Skeletal muscle tissue (tissue), 4 donors: ENCODE results near the gene FAM219B. TPM values are rescaled to one million over a fixed set of nuclear protein-coding genes. Genes with fewer than 3 reads are reported as not detected.

Experiments
- H3K27ac ChIP-seq: one replicate; pipeline ENCODE4 v1.7.0; 2013; ENCODE audit warnings: mild to moderate bottlenecking, low read depth, low read length, inconsistent platforms
- H3K27me3 ChIP-seq, 3 donors: one replicate each; pipeline ENCODE4 v1.7.0; 2013; ENCODE audit warnings: low read length in 3 of 3; ENCODE audit not compliant: control insufficient read depth in 3 of 3, insufficient read depth in 3 of 3
- H3K36me3 ChIP-seq, 3 donors: one replicate each; pipeline ENCODE4 v1.7.0; 2013; ENCODE audit warnings: low read length in 3 of 3; ENCODE audit not compliant: control insufficient read depth in 3 of 3, insufficient read depth in 3 of 3
- H3K4me1 ChIP-seq, 3 donors: one replicate each; pipeline ENCODE4 v1.7.0; 2013; ENCODE audit warnings: low read length in 3 of 3, mild to moderate bottlenecking in 3 of 3; ENCODE audit not compliant: control insufficient read depth in 3 of 3, insufficient read depth in 3 of 3
- H3K4me3 ChIP-seq, 3 donors: one replicate each; pipeline ENCODE4 v1.7.0; 2013; ENCODE audit warnings: low read length in 3 of 3
- H3K9ac ChIP-seq, 3 donors: one replicate each; pipeline ENCODE4 v1.7.0; 2013; ENCODE audit warnings: low read length in 3 of 3, mild to moderate bottlenecking in 3 of 3, moderate library complexity in 2 of 3, low read depth in 1 of 3
- H3K9me3 ChIP-seq, 3 donors: one replicate each; pipeline ENCODE4 v1.7.0; 2013; ENCODE audit warnings: low read length in 3 of 3; ENCODE audit not compliant: control insufficient read depth in 3 of 3
- total RNA-seq: library from RNA; depleted of rRNA; stranded (reverse); fragments of >200 nt; gene quantifications from one replicate; pipeline ENCODE4 v1.2.3, GENCODE V29; 2014
- donor health status: Osteomylitis.

Gene FAM219B
- total RNA-seq, 1 donor from 2014 or later: 33.4 TPM

GRCh38 chr15:74885461-74885860 lies 21.2 kb downstream of the FAM219B start:
- Histone ChIP-seq H3K36me3 (no peaks in the 10 kb centered on the region), H3K4me3 (no peak overlapping the region), H3K9me3 (peaks cover 0 to 2% (median 0%) of the 10 kb centered on the region in 3 donors), H3K27me3 (no peaks in the 10 kb centered on the region), H3K27ac (no peak overlapping the region), H3K4me1 (peaks cover 13 to 18% (median 14%) of the 10 kb centered on the region in 3 donors), H3K9ac (no peak overlapping the region)

- Histone ChIP-seq H3K4me1 (peaks cover 9 to 11% (median 9%) of the 10 kb centered on the region in 3 donors), H3K9ac (no peak overlapping the region), H3K9me3 (peaks cover 0 to 2% (median 0%) of the 10 kb centered on the region in 3 donors), H3K27me3 (no peaks in the 10 kb centered on the region), H3K36me3 (no peaks in the 10 kb centered on the region), H3K27ac (no peak overlapping the region), H3K4me3 (no peak overlapping the region)
These were observed 22.0 kb downstream of the FAM219B start for GRCh38 chr15:74884428-74885223.

- Histone ChIP-seq H3K9ac (no peak overlapping the region), H3K9me3 (peaks cover 0 to 2% (median 0%) of the 10 kb centered on the region in 3 donors), H3K36me3 (no peaks in the 10 kb centered on the region), H3K27me3 (no peaks in the 10 kb centered on the region), H3K4me1 (no peaks in the 10 kb centered on the region), H3K4me3 (no peak overlapping the region), H3K27ac (no peak overlapping the region)
These were observed 24.1 kb downstream of the FAM219B start for GRCh38 chr15:74882528-74882927.

GRCh38 chr15:74878273-74878672 lies 28.4 kb downstream of the FAM219B start:
- H3K36me3 ChIP-seq: no peaks in the 10 kb centered on the region
- H3K9ac ChIP-seq: no peak overlapping the region
- H3K4me3 ChIP-seq: no peak overlapping the region
- H3K27ac ChIP-seq: no peak overlapping the region
- peaks cover 0 to 2% (median 0%) of the 10 kb centered on the region in 3 donors for H3K9me3 ChIP-seq
- no peaks in the 10 kb centered on the region for H3K27me3 ChIP-seq
- H3K4me1 ChIP-seq: peaks cover 4 to 6% (median 6%) of the 10 kb centered on the region in 3 donors

GRCh38 chr15:74873756-74874424 lies 32.8 kb downstream of the FAM219B start:
- Histone ChIP-seq H3K27me3 (no peaks in the 10 kb centered on the region), H3K36me3 (no peaks in the 10 kb centered on the region), H3K9ac (peak overlapping the region; percentile 81 to 92 (median 85)), H3K4me1 (peaks cover 37 to 42% (median 40%) of the 10 kb centered on the region in 3 donors), H3K9me3 (no peaks in the 10 kb centered on the region), H3K27ac (peak overlapping the region; percentile 37), H3K4me3 (peak overlapping the region; percentile 89 to 98 (median 95))

GRCh38 chr15:74873036-74873755 lies 33.5 kb downstream of the FAM219B start, which contains the start of gene SCAMP2:
Gene SCAMP2 (minus strand): TSS chr15:74873365. CDS start chr15:74873255, 110 bp downstream.
- Histone ChIP-seq H3K4me1 (peaks cover 43 to 47% (median 47%) of the 10 kb centered on the region in 3 donors), H3K36me3 (peaks cover 0 to 3% (median under 1%) of the 10 kb centered on the region in 3 donors), H3K4me3 (peak within 1 kb of the TSS; percentile 89 to 98 (median 95)), H3K9ac (peak within 1 kb of the TSS; percentile 86 to 92 (median 92)), H3K27ac (peak within 1 kb of the TSS; percentile 65), H3K27me3 (no peaks in the 10 kb centered on the region), H3K9me3 (no peaks in the 10 kb centered on the region)

GRCh38 chr15:74872702-74873035 lies 34.0 kb downstream of the FAM219B start:
- peak overlapping the region; percentile 65 for H3K27ac ChIP-seq
- H3K4me3 ChIP-seq: peak overlapping the region; percentile 89 to 98 (median 95)
- H3K36me3 ChIP-seq: peaks cover 0 to 5% (median 3%) of the 10 kb centered on the region in 3 donors
- H3K9ac ChIP-seq: peak overlapping the region; percentile 86 to 92 (median 92)
- no peaks in the 10 kb centered on the region for H3K27me3 ChIP-seq
- H3K4me1 ChIP-seq: peaks cover 48 to 52% (median 48%) of the 10 kb centered on the region in 3 donors
- H3K9me3 ChIP-seq: no peaks in the 10 kb centered on the region

GRCh38 chr15:74870436-74871215 lies 36.0 kb downstream of the FAM219B start:
- Histone ChIP-seq H3K4me3 (peak overlapping the region in 2 of 3 donors; percentile 10 to 17), H3K36me3 (peaks cover 0 to 5% (median 3%) of the 10 kb centered on the region in 3 donors), H3K4me1 (peaks cover 56 to 66% (median 57%) of the 10 kb centered on the region in 3 donors), H3K27me3 (no peaks in the 10 kb centered on the region), H3K27ac (peak overlapping the region; percentile 57), H3K9ac (peak overlapping the region; percentile 35 to 67 (median 46)), H3K9me3 (no peaks in the 10 kb centered on the region)
